RCC 7860 (cell line): Measurements from ENCODE around the gene TMEM182.

Experiments used
- DNase-seq: peaks from one replicate; pipeline ENCODE4 v3.0.0-alpha.2; 2015; ENCODE audit warnings: low spot score
- FAIRE-seq: peaks from 2 replicates; lab custom pipeline; 2012; peaks lifted over from hg19 to GRCh38; lab: Jason Lieb, UNC

Gene TMEM182

GRCh38 chr2:102798181-102798580 lies 36.4 kb downstream of the TMEM182 start:
- DNase-seq (no peak), FAIRE-seq (no peak)

GRCh38 chr2:102801098-102801718 lies 39.4 kb downstream of the TMEM182 start:
- no peak for DNase-seq
- FAIRE-seq, result no peak

- DNase-seq (no peak), FAIRE-seq (no peak)
Observed at GRCh38 chr2:102801858-102802699, 40.2 kb downstream of the TMEM182 start.

- FAIRE-seq (no peak), DNase-seq (no peak)
Observed at GRCh38 chr2:102803041-102803896, 41.4 kb downstream of the TMEM182 start.

GRCh38 chr2:102803897-102804217 lies 42.0 kb downstream of the TMEM182 start:
- no peak for DNase-seq
- no peak for FAIRE-seq

- FAIRE-seq (no peak), DNase-seq (peak; percentile 22)
Observed at GRCh38 chr2:102806250-102806837, 44.5 kb downstream of the TMEM182 start.

GRCh38 chr2:102809291-102810189 lies 47.7 kb downstream of the TMEM182 start:
- FAIRE-seq, result no peak

GRCh38 chr2:102815285-102815684 lies 53.5 kb downstream of the TMEM182 start:
- DNase-seq (no peak), FAIRE-seq (no peak)

More at GRCh38 chr2:102809291-102810189, 47.7 kb downstream of the TMEM182 start:
- no peak for DNase-seq

- DNase-seq (no peak), FAIRE-seq (no peak)
Observed at GRCh38 chr2:102826904-102827303, 65.1 kb downstream of the TMEM182 start.

GRCh38 chr2:102832789-102833188 lies 71.0 kb downstream of the TMEM182 start:
- FAIRE-seq (no peak), DNase-seq (no peak)

- DNase-seq (no peak), FAIRE-seq (no peak)
Observed at GRCh38 chr2:102834523-102835273, 72.9 kb downstream of the TMEM182 start.

GRCh38 chr2:102837626-102838198 lies 75.9 kb downstream of the TMEM182 start:
- no peak for DNase-seq
- FAIRE-seq, result no peak

GRCh38 chr2:102839668-102840388 lies 78.0 kb downstream of the TMEM182 start:
- no peak for DNase-seq

GRCh38 chr2:102841107-102841840 lies 79.4 kb downstream of the TMEM182 start:
- no peak for DNase-seq
- no peak for FAIRE-seq

More at GRCh38 chr2:102839668-102840388, 78.0 kb downstream of the TMEM182 start:
- FAIRE-seq, result no peak

GRCh38 chr2:102843764-102844443 lies 82.1 kb downstream of the TMEM182 start:
- no peak for DNase-seq
- FAIRE-seq, result no peak

- FAIRE-seq (no peak), DNase-seq (no peak)
Observed at GRCh38 chr2:102844911-102845310, 83.1 kb downstream of the TMEM182 start.

GRCh38 chr2:102848366-102848839 lies 86.6 kb downstream of the TMEM182 start:
- DNase-seq (peak; percentile 67), FAIRE-seq (no peak)
